Measurements from ENCODE around the gene ZBTB32.

DNA sequence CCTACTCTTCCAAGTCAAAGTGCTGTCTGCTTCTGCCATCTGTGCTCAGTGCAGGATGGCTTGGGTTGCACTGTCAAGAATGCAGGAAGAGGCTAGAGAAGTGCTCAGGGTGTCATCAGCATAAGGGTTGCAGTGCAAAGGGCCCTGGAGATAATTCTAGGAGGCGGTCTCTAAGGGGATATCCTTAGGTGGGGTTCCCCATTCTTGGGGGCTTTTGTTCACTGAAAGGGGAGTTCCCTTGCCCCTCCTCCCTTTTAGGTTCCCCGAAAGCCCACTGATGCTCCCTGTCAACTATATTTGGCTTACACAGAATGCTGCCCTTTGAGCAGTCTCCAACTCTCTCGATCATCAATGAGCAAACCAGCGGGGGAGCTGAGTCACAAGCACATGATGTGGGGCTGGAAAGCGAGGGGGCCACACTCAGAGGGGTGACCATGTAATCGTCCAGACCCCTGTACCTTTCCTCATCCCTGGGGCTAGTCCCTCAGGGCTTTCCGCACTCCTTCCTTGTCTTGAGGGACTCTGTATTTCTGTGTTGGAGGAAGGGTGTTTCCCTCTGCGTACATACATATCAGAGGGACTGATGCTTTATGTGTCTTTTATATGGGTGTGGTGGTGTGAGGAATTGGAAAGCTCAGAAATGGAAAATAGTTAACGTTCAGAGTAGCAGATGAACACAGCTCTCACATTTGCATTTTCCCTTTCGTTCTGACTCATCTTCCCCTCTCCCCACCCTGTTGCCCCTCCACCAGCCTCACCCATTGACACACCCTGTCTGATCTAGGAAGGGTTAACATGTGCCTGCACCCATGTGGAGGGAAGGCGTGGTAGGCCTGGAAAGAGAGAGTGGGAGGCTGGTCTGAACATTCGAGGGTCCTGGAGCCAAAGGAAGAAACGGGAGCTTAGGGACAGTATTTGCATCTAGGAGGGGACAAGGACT is 6.7 kb downstream of the ZBTB32 start:
- TF ChIP-seq, protein P1, sequence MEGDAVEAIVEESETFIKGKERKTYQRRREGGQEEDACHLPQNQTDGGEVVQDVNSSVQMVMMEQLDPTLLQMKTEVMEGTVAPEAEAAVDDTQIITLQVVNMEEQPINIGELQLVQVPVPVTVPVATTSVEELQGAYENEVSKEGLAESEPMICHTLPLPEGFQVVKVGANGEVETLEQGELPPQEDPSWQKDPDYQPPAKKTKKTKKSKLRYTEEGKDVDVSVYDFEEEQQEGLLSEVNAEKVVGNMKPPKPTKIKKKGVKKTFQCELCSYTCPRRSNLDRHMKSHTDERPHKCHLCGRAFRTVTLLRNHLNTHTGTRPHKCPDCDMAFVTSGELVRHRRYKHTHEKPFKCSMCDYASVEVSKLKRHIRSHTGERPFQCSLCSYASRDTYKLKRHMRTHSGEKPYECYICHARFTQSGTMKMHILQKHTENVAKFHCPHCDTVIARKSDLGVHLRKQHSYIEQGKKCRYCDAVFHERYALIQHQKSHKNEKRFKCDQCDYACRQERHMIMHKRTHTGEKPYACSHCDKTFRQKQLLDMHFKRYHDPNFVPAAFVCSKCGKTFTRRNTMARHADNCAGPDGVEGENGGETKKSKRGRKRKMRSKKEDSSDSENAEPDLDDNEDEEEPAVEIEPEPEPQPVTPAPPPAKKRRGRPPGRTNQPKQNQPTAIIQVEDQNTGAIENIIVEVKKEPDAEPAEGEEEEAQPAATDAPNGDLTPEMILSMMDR (IDR thresholded peaks at IDR 0.05; ENCODE audit: insufficient read depth, low read depth, low read length) = no peak
- no peak for TF ChIP-seq EZH2 (IDR thresholded peaks at IDR 0.05; ENCODE audit: insufficient read depth, low read length)
